Hippocampal formation (tissue), 2 donors: ENCODE results near the gene HCK.

ENCODE experiments used
- DNase-seq, 2 donors: peaks; one replicate each; lab custom pipeline; 2025; lab: John Stamatoyannopoulos, UW

HCK gene

GRCh38 chr20:32129863-32130262 lies 77.8 kb downstream of the HCK start:
- DNase-seq = no peak

- no peak for DNase-seq
Measured at GRCh38 chr20:32130352-32130751, 78.3 kb downstream of the HCK start.

GRCh38 chr20:32130965-32131364 lies 78.9 kb downstream of the HCK start:
- no peak for DNase-seq

GRCh38 chr20:32132911-32133549 lies 81.0 kb downstream of the HCK start:
- no peak for DNase-seq

- no peak for DNase-seq
Measured at GRCh38 chr20:32134026-32134425, 82.0 kb downstream of the HCK start.

GRCh38 chr20:32135983-32136515 lies 84.0 kb downstream of the HCK start:
- no peak for DNase-seq

GRCh38 chr20:32138921-32139320 lies 86.9 kb downstream of the HCK start:
- DNase-seq = no peak

- DNase-seq = no peak
Measured at GRCh38 chr20:32139947-32140346, 87.9 kb downstream of the HCK start.

- no peak for DNase-seq
Measured at GRCh38 chr20:32140603-32141002, 88.6 kb downstream of the HCK start.

- DNase-seq = no peak
Measured at GRCh38 chr20:32141465-32141980, 89.5 kb downstream of the HCK start.

- DNase-seq = no peak
Measured at GRCh38 chr20:32142088-32142487, 90.0 kb downstream of the HCK start.

- DNase-seq = no peak
Measured at GRCh38 chr20:32142991-32143390, 90.9 kb downstream of the HCK start.

- DNase-seq = no peak
Measured at GRCh38 chr20:32144898-32145662, 93.0 kb downstream of the HCK start.

GRCh38 chr20:32149566-32150170 lies 97.6 kb downstream of the HCK start:
- no peak for DNase-seq

- no peak for DNase-seq
Measured at GRCh38 chr20:32150291-32150848, 98.3 kb downstream of the HCK start.
